Myocyte (in vitro differentiated cells): Measurements from ENCODE around the gene XXYLT1. TPM values are rescaled to one million over a fixed set of nuclear protein-coding genes. Genes with fewer than 3 reads are reported as not detected.
A peak's percentile ranks its signal among the peaks of the same experiment; 100 is the strongest.

Experiments
- DNase-seq: peaks from one replicate; pipeline ENCODE4 v3.0.0-alpha.2; 2012; ENCODE audit warnings: low read depth
- total RNA-seq: library from RNA; depleted of rRNA; stranded (reverse); fragments of >200 nt; gene quantifications from 2 replicates; pipeline ENCODE4 v1.2.3, GENCODE V29; 2014

Gene XXYLT1
- total RNA-seq, 1 donor from 2014 or later = 14.5 TPM

DNA sequence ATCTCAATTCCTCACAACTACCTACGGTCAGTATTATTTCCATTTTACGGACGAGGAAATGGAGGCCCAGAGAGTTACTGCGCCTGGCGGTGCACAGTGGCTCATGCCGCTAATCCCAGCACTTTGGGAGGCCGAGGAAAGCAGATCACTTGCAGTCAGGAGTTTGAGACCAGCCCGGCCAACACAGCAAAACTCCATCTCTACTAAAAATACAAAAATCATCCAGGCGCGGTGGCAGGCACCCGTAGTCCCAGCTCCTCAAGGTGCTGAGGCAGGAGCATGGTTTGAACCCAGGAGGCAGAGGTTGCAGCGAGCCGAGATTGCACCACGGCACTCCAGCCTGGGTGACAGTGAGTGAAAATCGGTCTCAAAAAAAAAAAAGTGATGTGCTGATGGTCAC lies 187.3 kb downstream of the XXYLT1 start:
- no peak for DNase-seq

- no peak for DNase-seq
These were observed 188.1 kb downstream of the XXYLT1 start for GRCh38 chr3:195082811-195083210.

DNA sequence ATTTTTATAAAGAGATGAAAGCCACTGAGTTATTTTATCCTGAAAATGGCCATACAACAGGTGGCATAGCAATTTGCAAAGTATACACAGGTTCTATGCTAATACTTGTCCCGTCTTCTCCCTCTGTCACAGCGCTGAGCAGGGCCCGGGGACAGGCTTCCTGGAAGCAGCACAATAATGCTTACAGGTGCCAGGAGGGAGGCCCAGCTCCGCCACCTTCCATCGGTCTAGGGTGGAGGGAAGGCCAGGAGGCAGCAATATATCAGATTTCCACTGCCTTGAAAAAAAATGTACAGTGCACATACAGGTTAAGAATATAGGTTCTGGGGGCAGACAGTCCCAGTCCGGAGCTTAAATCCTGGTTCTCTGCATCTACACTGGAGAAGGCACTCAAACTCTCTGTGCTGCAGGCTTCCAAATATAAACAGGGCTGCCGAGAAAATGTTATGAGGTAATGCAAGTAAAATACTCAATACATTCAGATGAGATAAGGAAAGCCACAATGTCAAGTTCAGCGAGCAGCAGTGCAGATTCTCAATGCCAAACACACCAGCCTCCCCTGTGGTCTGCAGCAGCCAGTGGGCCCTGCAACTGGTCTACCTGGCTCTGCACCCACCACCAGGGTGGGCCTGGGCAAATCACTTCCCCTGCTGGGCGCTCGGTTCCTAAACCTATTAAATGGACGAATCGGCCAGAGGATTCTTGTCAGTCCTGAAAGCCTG lies 189.6 kb downstream of the XXYLT1 start:
- no peak for DNase-seq

DNA sequence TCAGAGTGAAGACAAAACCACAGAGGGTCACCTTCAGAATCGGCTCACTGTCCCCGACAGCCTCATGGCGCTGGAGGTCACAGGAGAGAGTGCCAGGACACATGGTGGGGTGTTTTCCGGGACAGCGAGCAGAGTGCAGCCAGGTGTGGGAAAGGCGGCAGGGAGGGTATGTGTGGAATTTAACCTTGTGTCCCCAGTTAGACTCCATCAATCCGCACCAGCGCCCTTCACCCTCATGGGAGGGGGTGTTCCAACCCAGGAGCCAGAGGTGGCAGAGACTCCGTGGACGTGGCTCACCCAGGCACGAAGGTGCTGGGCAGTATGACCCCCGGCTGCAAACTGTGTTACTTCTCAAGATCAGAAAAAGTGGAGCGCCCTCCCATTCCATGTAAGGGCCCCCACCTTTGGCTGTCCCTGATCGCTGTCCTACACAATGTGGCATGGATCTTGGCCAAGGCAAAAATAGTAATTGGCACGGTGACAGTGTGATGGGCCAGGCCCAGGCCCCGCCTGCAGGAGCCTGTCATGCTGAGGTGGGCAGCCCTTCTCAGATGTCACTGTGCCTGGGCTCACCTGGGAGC lies 190.3 kb downstream of the XXYLT1 start:
- DNase-seq = peak; percentile 63

DNA sequence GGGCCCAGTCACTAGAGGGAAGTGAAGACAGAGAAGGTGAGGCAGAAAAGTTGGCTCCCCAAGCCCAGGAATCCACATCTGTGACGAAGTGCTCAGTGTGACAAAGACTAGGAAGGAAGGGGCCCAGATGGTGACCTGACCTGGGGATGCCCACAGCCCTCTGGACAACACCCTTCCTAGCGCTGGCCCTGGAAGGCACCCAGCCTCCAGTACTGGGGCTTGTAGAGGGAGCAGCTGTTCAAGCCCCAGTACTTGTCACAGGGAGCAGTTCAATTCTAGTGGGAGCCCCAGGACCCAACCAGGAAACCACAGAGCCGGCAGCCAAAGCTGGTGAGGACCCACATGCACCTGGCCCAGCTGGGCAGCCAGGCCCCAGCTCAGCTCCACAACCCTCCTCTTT lies 190.8 kb downstream of the XXYLT1 start:
- DNase-seq = peak; percentile 90

DNA sequence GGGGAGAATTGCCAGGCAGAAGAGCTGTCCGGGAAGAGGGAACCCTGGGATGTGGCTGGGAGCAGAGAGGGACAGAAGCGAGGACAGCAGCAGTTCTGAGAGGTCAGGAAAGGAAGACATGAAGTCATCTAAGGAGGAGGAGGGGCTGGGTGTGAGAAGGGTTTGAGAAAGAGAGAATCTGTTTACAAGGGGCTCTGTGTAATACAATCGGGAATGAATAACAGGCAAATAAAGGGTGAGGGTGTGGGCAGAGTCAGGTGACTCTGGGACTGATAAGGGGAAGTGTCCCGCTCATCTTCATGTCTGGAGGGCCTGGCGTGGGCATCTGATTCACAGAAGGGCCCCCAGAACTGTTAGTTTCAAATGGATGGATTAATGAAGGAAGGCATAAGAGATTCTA lies 191.3 kb downstream of the XXYLT1 start:
- DNase-seq = no peak

- DNase-seq = no peak
These were observed 192.0 kb downstream of the XXYLT1 start for GRCh38 chr3:195078891-195079440.

DNA sequence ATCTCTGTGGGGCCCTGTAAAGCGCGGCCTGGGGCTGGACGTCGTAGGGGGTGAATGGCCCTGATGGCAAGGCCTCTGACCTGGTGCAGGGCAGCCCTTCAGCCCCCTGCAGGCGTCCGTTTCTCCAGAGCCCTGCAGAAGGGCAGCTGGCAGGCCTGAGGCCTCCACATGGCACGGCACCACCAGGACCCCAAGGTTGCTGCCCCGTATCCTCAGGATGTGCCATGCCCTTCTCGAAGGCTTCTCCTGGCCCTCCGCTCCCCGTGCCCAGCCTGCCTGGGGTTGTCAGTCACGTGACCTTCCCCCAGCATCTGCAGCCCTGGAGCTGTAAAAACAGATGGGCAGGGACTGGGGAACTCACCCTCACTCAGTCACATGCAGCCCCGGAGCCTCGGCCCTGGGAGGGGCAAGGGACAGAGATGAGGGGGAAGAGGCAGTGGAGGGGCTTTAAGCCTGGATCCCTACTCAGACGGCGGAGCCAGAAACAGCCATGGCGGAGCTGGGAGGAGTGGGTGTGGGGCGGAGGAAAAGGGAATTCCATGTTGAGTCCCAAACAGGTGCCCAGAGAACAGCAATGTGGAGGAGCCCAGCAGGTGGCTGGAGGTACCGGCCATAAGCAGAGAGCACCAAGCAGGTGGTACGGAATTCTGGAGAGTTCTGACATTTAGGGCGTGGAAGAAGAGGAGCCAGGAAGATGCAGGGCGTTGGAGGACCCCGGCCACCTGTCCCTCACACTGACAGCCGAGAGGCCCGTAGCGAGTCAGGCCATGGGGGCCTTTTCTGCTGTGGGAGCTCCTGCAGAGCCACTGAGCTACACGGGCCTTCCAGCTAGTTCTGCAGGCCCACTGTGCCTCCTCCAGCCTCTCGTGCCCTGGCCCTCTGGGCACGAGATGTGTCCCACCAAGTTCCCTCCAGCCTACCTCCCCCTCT lies 193.1 kb downstream of the XXYLT1 start:
- DNase-seq = no peak

GRCh38 chr3:195076981-195077610 lies 193.9 kb downstream of the XXYLT1 start:
- DNase-seq = no peak

DNA sequence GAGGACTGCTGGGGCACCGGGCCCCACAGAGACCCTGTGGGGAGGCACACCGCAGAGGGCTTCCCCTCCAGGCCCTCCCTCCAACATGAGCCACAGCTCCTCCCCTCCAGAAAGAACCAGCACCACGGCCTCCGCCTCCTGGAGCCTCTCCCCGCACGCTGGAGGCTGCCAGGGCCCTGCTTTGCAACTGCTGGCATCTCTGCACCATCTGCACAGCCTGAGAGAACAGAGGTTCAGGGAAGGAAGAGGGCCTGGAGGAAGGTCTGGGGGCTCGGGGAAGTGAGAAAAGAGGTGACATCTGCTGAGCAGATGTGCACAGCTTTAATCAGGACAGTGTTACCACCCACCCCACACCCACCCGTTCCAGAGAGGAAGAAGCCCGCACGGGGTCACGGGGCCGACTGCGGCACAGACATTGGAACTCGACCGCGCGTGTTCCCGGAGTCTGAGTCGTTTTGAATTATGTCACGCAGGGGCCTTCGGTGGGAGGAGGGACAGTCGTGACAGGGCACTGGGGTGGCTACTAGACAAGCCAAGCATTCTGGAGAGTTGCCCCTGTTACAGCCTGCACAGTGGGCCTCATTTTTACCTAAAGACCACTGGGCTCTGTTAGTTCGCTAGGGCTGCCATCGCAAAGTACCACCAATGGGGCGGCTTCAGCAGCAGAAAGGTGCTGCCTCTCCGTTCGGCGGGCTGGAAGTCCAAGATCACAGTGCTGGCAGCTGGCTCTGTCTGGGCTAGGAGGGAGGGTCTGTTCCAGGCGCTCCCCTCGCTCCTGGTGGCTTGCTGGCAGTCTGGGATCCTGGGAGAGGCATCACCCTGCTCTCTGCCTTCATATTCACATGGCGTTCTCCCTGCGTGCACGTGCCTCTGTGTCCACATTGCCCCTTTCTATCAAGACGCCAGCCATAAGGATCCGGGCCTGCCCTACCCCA lies 194.8 kb downstream of the XXYLT1 start:
- no peak for DNase-seq

- DNase-seq = peak; percentile 90
These were observed 195.6 kb downstream of the XXYLT1 start for GRCh38 chr3:195075199-195075940.

GRCh38 chr3:195073866-195074860 lies 196.8 kb downstream of the XXYLT1 start:
- no peak for DNase-seq

GRCh38 chr3:195072916-195073564 lies 197.9 kb downstream of the XXYLT1 start:
- no peak for DNase-seq

- no peak for DNase-seq
These were observed 198.8 kb downstream of the XXYLT1 start for GRCh38 chr3:195071916-195072820.

GRCh38 chr3:195071011-195071728 lies 199.8 kb downstream of the XXYLT1 start:
- DNase-seq = no peak

- DNase-seq = no peak
These were observed 200.6 kb downstream of the XXYLT1 start for GRCh38 chr3:195070336-195070735.
